ENCODE measurements around the gene CDADC1.

The CDADC1 gene

DNA sequence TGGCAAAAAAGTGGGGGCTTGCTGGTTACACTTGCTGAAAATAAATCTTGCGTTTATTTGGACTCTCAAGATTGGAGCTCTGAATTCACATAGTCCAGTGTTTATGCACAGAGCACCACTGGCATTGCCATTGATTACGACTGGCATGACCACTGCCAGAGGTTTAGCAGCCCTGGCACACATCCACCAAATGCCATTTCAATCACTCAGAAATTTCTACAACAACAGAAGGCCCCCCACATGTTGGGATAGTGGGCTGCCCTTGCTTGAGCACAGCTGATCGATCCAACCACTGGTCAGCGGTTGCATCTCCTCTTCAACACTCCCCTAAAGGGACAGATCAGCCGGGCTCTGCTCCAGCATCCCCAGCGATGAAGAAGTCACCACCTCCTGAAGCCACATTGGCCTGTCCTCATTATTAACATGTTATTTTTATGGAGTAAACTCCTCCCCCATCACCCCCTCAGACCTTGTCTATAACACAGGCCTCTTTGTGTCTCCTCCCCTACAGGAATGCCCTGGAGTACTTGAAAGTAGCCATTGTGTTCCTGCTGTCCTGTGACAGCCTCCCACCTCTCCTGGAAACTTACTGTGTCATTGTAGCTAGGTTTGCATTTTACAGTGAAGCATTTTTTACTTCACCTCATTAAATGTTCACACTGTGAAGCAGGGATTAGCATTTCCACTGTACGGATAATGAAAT lies 51.3 kb downstream of the CDADC1 start:
- DNase-seq (ENCODE audit: low spot score), result no peak
- Histone ChIP-seq H3K27ac (peak overlapping the region in 1 of 2 donors; percentile 32), H3K4me3 (no peak overlapping the region)
- TF ChIP-seq, protein P1, sequence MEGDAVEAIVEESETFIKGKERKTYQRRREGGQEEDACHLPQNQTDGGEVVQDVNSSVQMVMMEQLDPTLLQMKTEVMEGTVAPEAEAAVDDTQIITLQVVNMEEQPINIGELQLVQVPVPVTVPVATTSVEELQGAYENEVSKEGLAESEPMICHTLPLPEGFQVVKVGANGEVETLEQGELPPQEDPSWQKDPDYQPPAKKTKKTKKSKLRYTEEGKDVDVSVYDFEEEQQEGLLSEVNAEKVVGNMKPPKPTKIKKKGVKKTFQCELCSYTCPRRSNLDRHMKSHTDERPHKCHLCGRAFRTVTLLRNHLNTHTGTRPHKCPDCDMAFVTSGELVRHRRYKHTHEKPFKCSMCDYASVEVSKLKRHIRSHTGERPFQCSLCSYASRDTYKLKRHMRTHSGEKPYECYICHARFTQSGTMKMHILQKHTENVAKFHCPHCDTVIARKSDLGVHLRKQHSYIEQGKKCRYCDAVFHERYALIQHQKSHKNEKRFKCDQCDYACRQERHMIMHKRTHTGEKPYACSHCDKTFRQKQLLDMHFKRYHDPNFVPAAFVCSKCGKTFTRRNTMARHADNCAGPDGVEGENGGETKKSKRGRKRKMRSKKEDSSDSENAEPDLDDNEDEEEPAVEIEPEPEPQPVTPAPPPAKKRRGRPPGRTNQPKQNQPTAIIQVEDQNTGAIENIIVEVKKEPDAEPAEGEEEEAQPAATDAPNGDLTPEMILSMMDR (IDR thresholded peaks at IDR 0.05), result no peak

DNA sequence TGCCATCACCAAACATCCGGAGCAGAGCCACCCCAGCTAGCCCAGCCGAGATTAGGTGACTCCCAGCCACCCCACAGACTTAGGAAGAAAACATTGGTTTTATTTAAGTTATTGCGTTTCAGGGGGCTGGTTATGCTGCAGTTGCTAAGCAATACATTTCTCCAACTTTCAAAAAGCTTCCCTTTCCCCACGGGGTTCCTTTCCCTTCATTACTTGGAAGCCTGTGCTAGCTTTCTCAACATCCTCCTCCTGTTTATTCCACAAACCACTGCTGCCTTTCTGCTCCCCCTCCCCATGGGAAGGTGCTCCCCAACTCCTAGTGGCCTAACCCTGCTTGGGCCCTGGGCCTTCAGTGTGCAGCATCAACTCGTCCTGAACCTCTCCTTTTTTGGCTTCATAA lies 52.6 kb downstream of the CDADC1 start:
- TF ChIP-seq, protein P1 (IDR thresholded peaks at IDR 0.05), result no peak

GRCh38 chr13:49300739-49301589 lies 53.2 kb downstream of the CDADC1 start:
- DNase-seq (ENCODE audit: low spot score), result no peak
- TF ChIP-seq, protein P1 (IDR thresholded peaks at IDR 0.05), result peak; percentile 77
- Histone ChIP-seq H3K27ac (no peak overlapping the region), H3K4me3 (peak overlapping the region; percentile 47)

More for the DNA sequence above, 52.6 kb downstream of the CDADC1 start:
- DNase-seq (ENCODE audit: low spot score), result no peak
- Histone ChIP-seq H3K27ac (no peak overlapping the region), H3K4me3 (no peak overlapping the region)

DNA sequence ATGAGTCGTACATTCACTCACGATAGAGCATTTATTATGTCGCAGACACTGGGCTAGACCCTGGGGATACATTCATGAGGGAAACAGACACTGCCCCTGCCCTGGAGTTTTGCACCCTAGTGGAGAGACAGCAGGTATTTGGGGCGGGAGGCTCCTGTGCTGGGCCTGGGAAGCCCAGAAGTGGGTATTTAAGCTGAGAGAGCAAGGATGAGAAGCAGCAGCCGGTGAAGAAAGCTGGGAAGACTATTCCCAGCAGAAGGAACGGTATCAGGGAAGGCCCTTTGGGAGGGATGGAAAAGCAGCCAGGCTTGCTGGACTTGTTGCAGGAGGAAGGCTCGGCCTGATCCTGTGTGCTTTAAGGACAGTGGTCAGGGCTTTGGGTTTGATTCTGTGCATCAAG lies 54.5 kb downstream of the CDADC1 start:
- no peak overlapping the region for H3K4me3 ChIP-seq
- DNase-seq (ENCODE audit: low spot score), result no peak
- TF ChIP-seq, protein P1 (IDR thresholded peaks at IDR 0.05), result no peak
- H3K27ac ChIP-seq, result peak overlapping the region; percentile 38 to 91

DNA sequence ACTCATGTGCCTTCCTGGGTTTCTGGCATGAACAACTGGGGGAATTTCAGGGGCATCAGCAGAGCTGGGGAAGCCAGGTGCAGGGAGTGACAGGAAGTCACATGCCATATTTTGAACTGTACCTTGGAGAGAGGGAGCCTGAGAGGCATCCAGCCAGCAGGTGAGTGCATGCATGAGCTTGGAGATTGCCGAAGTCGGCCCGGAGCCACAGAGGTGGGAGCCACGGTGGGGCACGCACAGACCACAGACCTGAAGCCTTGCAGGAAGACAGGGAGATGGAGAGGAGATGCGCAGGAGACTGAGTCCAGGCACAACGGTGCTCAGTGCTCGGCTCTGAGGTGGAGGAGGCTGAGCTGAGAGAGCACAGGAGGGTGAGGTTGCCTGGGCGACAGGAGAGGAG lies 55.1 kb downstream of the CDADC1 start:
- Histone ChIP-seq H3K27ac (peak overlapping the region in 1 of 2 donors; percentile 91), H3K4me3 (no peak overlapping the region)
- no peak for DNase-seq (ENCODE audit: low spot score)
- TF ChIP-seq, protein P1 (IDR thresholded peaks at IDR 0.05), result no peak

- TF ChIP-seq, protein P1 (IDR thresholded peaks at IDR 0.05), result no peak
- H3K4me3 ChIP-seq, result no peak overlapping the region
- DNase-seq (ENCODE audit: low spot score), result no peak
- peak overlapping the region; percentile 26 to 91 for H3K27ac ChIP-seq
Measured at GRCh38 chr13:49303533-49304252, 56.0 kb downstream of the CDADC1 start.

All from coronary artery (tissue), 2 donors.